ENCODE measurements around the gene PDCD11. TPM values are rescaled to one million over a fixed set of nuclear protein-coding genes. Genes with fewer than 3 reads are reported as not detected.

Gene PDCD11
- total RNA-seq, 6 experiments from 2014 or later = 30.8 to 38.4 (median 32.1) TPM

DNA sequence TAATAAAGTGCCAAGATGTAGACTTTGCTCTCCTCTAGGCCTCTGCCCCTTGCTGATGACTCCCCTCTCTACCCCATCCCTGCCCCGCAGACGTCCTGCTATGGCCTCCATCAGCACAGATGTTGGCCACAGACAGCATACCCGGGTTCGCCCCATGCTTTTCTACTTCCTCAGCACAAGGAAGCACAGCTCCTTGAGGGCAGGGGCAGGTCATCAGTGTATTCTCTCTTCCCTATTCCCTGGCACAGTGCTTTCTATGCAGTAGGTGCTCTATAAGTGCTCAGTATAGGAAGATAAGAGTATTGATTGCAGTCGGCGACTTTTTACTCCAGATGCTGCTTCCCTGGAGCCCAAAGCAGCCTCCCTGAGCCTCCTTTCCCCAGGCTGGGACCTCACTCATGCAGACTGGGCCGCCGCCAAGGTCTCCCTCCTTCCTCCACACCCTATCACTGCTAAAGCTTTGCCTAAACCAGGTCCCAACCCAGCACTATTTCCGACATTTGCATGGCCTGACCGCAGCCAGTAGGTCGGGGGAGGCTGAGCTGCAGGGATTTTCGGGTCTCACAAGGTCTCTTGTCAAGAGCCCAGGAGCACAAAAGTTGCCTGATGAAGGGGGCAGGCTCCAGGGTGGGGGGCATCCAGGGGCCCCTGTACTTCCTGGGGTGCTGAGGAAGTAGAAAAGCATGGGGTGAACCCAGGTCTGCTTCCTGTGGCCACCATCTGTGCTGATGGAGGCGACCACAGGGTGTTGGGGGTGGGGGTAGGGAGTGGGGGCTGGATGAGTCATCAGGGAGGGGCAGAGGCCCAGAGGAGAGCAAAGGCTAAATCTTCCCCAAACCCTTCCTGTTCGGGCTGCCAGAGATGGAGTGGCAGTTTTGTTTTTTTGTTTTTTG is 74.6 kb downstream of the PDCD11 start:
- no peak for DNase-seq
- no peak overlapping the region for H3K27ac Mint-ChIP-seq

DNA sequence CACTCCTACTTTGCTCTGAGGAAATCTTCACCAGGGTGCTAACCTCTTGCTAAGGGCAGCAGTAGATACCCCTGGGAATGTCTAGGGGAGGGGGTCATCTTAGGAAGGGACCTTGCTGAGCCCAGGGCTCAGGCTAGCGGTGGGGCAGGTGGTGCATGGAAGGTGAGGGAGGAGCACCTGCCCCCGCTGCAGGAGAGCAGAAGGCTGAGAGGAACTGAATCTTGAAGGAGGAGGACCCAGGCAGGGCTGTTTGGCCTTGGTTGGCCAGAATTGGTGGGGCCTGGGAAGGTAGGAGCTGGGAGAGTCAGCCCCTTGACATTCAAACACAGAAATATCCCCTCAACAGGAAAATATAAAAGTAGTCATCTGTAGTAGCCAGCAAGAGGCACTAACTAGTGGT is 75.6 kb downstream of the PDCD11 start:
- Mint-ChIP-seq H3K36me3 (ENCODE audit: low read depth) (no peaks in the 10 kb centered on the region), H3K27me3 (ENCODE audit: insufficient read depth) (peaks cover 8% of the 10 kb centered on the region; the same call in 1 of the 2 replicates), H3K4me3 (no peak overlapping the region), H3K9me3 (no peaks in the 10 kb centered on the region), H3K4me1 (ENCODE audit: low read depth) (peaks cover 6% of the 10 kb centered on the region), H3K27ac (no peak overlapping the region)
- DNase-seq = no peak
- TF ChIP-seq, protein P1, sequence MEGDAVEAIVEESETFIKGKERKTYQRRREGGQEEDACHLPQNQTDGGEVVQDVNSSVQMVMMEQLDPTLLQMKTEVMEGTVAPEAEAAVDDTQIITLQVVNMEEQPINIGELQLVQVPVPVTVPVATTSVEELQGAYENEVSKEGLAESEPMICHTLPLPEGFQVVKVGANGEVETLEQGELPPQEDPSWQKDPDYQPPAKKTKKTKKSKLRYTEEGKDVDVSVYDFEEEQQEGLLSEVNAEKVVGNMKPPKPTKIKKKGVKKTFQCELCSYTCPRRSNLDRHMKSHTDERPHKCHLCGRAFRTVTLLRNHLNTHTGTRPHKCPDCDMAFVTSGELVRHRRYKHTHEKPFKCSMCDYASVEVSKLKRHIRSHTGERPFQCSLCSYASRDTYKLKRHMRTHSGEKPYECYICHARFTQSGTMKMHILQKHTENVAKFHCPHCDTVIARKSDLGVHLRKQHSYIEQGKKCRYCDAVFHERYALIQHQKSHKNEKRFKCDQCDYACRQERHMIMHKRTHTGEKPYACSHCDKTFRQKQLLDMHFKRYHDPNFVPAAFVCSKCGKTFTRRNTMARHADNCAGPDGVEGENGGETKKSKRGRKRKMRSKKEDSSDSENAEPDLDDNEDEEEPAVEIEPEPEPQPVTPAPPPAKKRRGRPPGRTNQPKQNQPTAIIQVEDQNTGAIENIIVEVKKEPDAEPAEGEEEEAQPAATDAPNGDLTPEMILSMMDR (IDR thresholded peaks at IDR 0.05) = no peak

More for the DNA sequence above, 74.6 kb downstream of the PDCD11 start:
- H3K4me3 Mint-ChIP-seq = no peak overlapping the region
- H3K27me3 Mint-ChIP-seq (ENCODE audit: insufficient read depth) = peaks cover 8% of the 10 kb centered on the region
- H3K4me1 Mint-ChIP-seq (ENCODE audit: low read depth) = peaks cover 14% of the 10 kb centered on the region
- TF ChIP-seq, protein P1 (IDR thresholded peaks at IDR 0.05) = no peak
- no peaks in the 10 kb centered on the region for H3K9me3 Mint-ChIP-seq
- no peaks in the 10 kb centered on the region for H3K36me3 Mint-ChIP-seq (ENCODE audit: low read depth)

DNA sequence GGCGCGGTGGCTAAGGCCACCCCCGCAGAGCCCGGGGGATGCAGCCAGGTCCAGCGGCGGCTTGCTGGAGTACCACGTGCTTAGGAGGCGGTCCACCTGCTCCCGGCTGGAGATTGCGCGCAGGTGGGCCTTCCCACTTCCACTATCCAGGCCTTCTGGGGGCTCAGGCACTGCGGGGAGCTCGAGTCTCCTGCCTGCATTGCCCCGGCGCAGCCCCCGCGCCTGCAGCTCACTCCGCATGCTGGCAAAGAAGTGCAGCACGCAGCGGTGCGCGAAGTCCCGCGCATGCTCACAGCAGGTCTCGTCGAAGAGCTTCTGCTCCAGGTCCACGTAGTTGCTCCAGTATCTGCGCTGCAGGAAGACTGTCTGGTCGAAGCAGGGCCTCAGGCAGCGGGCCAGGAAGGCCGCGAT is 76.8 kb downstream of the PDCD11 start:
- TF ChIP-seq, protein P1 (IDR thresholded peaks at IDR 0.05) = no peak
- H3K36me3 Mint-ChIP-seq (ENCODE audit: low read depth) = no peaks in the 10 kb centered on the region
- no peaks in the 10 kb centered on the region for H3K9me3 Mint-ChIP-seq
- peaks cover 8% of the 10 kb centered on the region for H3K27me3 Mint-ChIP-seq (ENCODE audit: insufficient read depth)
- H3K4me1 Mint-ChIP-seq (ENCODE audit: low read depth) = 0 out of 2 replicates have a peak, but pooled peaks cover 5% of the 10 kb centered on the region
- no peak overlapping the region for H3K27ac Mint-ChIP-seq
- no peak for DNase-seq
- no peak overlapping the region for H3K4me3 Mint-ChIP-seq

DNA sequence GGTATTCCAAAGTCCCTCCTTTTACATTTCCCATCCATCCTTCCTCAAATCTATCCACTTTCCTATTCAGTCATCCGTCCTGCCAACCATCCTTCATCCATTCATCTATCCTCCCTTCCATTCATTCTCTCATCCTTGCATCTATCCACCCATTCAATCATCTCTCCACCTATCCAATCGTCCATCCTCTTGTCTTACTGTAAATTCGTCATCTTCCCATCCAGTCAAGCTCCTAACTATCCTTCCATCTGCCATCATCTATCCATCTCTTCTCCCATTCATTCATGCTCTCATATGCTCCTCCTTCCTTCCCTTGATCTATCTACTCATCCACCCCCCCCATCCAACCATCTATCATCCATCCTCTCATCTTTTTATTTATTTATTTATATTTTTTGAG is 77.7 kb downstream of the PDCD11 start:
- no peaks in the 10 kb centered on the region for H3K36me3 Mint-ChIP-seq (ENCODE audit: low read depth)
- no peak overlapping the region for H3K4me3 Mint-ChIP-seq
- H3K4me1 Mint-ChIP-seq (ENCODE audit: low read depth) = peaks cover 9% of the 10 kb centered on the region
- H3K27me3 Mint-ChIP-seq (ENCODE audit: insufficient read depth) = peaks cover 7% of the 10 kb centered on the region
- H3K27ac Mint-ChIP-seq = no peak overlapping the region
- H3K9me3 Mint-ChIP-seq = no peaks in the 10 kb centered on the region
- no peak for DNase-seq
- TF ChIP-seq, protein P1 (IDR thresholded peaks at IDR 0.05) = no peak

DNA sequence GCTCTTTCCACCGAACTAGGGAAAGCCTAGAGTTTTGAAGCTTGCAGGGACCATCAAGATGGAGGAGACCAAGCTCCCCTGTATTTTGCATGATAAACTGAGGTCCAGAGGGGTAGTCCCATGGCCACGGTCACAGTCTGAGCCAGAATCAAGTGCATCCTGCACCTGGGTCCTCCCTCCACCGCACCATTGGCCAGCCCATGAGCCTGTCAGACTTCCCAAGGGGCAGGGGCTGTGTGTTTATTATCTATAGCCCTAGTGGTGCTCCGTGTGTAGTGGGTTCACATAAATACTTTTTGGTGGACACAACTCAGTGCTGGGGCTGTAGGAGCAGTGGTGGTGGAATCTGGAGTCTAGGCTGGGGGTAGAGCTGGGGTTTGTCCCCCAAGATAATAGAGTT is 79.0 kb downstream of the PDCD11 start:
- Mint-ChIP-seq H3K27me3 (ENCODE audit: insufficient read depth) (peaks cover 5% of the 10 kb centered on the region), H3K4me1 (ENCODE audit: low read depth) (peaks cover 22% of the 10 kb centered on the region), H3K9me3 (no peaks in the 10 kb centered on the region), H3K27ac (no peak overlapping the region), H3K4me3 (no peak overlapping the region), H3K36me3 (ENCODE audit: low read depth) (no peaks in the 10 kb centered on the region)
- TF ChIP-seq, protein P1 (IDR thresholded peaks at IDR 0.05) = no peak
- no peak for DNase-seq

All from HFFc6 (cell line).